Adipocyte (in vitro differentiated cells): ENCODE data around the gene MYADML2.
"Not testable (repeated sequence)": the region's sequence is repeated elsewhere in the genome, so short reads cannot be mapped to it uniquely, and the experiment has no call there.

Source experiments
- DNase-seq: peaks from one replicate; pipeline ENCODE4 v3.0.0-alpha.2; 2015; ENCODE audit warnings: low read depth
- H3K27me3 ChIP-seq: replicated peaks from 2 replicates; pipeline ENCODE4 v1.7.0; 2013; ENCODE audit warnings: mild to moderate bottlenecking, low read length, moderate library complexity; ENCODE audit not compliant: control insufficient read depth, insufficient read depth
- H3K36me3 ChIP-seq: 2 replicates; pipeline ENCODE4 v1.7.0; 2013; ENCODE audit warnings: low read length, mild to moderate bottlenecking, moderate library complexity; ENCODE audit not compliant: control insufficient read depth, insufficient read depth, severe bottlenecking
- H3K4me1 ChIP-seq: 2 replicates; pipeline ENCODE4 v1.7.0; 2013; ENCODE audit warnings: mild to moderate bottlenecking, low read length, moderate library complexity; ENCODE audit not compliant: control insufficient read depth, insufficient read depth
- H3K4me3 ChIP-seq: 2 replicates; pipeline ENCODE4 v1.7.0; 2013; ENCODE audit warnings: mild to moderate bottlenecking, low read length, moderate library complexity
- H3K9ac ChIP-seq: 2 replicates; pipeline ENCODE4 v1.7.0; 2013; ENCODE audit warnings: mild to moderate bottlenecking, low read length, moderate library complexity
- H3K9me3 ChIP-seq: 2 replicates; pipeline ENCODE4 v1.7.0; 2013; ENCODE audit warnings: mild to moderate bottlenecking, low read length, moderate library complexity; ENCODE audit not compliant: control insufficient read depth

Gene MYADML2

DNA sequence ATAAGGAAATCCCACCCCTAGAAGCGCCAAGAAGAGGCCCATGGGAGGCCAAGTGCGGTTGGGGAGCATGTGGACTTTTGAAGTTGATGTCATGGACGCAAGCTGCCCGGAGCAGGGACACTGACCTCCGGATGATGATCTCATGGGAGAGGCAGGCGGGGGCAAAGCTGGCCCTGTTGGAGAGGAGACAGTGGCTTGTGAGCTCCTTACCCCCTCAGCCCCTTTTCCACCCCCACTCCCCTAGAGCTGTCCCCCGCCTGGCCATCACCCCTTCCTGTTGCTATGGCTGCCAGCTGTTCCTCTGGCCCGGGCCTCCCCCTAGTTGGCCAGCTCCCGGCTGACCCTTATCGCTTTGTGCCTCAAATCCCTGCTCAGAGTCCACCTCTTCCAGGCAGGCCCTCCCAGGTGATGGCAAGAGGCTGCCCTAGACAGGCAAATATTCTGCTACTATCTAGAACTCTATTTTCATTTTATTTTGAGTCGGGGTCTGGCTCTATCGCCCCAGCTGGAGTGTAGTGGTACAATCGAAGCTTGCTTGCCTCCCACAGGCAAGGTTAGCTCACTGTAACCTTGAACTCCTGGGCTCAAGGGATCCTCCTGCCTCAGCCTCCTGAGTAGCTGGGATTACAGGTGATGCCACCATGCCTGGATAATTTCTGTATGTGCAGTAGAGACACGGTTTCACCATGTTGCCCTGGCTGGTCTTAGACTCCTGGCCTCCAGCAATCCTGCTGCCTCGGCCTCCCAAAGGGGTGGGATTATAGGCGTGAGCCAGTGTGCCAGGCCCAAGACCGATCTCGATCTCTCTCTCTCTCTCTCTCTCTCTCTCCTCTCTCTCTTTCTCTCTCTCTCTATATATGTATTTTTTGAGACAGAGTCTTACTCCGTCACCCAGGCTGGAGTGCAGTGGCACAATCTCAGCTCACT lies 7.4 kb upstream of the MYADML2 start:
- no peaks in the 10 kb centered on the region for H3K36me3 ChIP-seq
- H3K4me1 ChIP-seq: no peaks in the 10 kb centered on the region
- DNase-seq: no peak
- no peaks in the 10 kb centered on the region for H3K9me3 ChIP-seq
- no peak overlapping the region for H3K4me3 ChIP-seq
- peaks cover 34% of the 10 kb centered on the region for H3K27me3 ChIP-seq
- H3K9ac ChIP-seq: no peak overlapping the region

DNA sequence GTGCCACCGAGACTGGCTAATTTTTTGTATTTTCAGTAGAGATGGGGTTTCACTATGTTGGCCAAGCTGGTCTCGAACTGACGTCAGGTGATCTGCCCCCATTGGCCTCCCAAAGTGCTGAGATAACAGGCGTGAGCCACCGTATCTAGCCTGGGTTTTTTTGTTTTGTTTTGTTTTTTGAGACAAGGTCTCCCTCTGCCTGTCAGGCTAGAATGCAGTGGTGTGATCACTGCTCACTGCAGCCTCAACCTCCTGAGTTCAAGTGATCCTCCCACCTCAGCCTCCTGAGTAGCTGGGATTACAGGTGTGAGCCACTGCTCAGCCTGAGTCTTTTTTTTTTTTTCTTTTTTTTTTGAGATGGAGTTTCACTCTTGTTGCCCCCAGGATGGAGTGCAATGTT lies 6.4 kb upstream of the MYADML2 start:
- not testable (repeated sequence) for H3K4me3 ChIP-seq, DNase-seq, H3K9me3 ChIP-seq, H3K4me1 ChIP-seq, H3K9ac ChIP-seq, H3K36me3 ChIP-seq
- peaks cover 27% of the 10 kb centered on the region for H3K27me3 ChIP-seq

DNA sequence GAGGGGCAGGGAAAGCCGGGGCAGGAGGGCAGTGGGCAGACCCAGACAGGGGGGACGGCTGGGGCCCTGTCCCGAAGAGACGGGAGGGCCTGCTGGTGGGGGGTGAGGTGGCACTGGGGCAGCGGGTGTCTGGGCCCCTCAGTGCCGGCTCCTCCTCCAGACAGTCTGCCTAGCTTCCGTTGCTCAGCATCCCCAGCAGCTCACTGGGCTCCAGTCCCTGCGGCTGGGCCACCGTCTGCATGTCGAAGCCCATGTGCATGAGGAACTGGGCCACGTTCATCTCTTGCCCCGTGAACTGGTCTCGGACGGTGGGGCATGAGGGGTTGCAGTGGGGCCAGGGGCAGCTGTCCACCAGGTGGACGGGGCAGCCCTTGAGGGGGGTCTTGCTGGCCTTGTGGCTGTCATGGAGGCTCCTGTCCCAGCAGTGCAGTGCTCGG lies 5.8 kb upstream of the MYADML2 start:
- Histone ChIP-seq H3K36me3 (no peaks in the 10 kb centered on the region), H3K4me3 (no peak overlapping the region), H3K27me3 (peaks cover 21% of the 10 kb centered on the region), H3K9me3 (no peaks in the 10 kb centered on the region), H3K9ac (no peak overlapping the region), H3K4me1 (no peaks in the 10 kb centered on the region)
- DNase-seq: no peak

DNA sequence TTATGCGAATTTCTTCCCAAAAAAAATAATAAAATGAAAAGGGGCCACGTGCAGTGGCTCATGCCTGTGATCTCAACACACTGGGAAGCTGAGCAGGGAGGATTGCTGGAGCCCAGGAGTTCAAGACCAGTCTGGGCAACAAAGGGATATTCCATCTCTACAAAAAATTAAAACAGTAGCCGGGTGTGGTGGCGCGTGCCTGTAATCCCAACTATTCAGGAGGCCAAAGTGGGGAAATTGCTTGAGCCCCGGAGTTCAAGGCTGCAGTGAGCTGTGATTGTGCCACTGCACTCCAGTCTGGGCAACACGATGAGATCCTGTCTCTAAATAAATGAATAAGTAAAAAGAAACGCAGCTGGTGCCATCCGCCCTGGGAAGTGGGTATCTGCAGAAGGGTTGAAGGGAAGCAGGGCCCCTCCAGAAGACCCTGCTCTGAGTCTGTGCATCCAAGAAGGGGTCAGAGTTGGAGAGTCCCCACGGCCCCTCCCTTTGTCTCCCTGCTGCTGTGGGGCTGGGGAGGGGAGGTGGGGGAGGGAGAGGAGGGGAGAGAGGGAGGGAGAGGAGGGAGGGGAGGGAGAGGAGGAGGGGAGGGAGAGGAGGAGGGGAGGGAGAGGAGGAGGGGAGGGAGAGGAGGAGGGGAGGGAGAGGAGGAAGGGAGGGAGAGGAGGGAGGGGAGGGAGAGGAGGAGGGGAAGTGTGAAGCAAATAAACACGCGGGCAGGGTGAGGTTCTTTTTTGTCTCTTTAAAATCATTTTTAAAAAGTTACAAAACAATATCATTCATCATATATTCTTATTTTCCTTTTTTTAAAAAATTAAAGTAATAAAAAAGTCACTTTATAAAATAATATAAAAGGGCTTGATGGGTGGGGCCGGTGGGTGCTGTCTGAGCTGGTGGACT lies 5.0 kb upstream of the MYADML2 start:
- no peak for DNase-seq
- no peaks in the 10 kb centered on the region for H3K36me3 ChIP-seq
- H3K4me3 ChIP-seq: no peak overlapping the region
- peaks cover 19% of the 10 kb centered on the region for H3K27me3 ChIP-seq
- no peak overlapping the region for H3K9ac ChIP-seq
- no peaks in the 10 kb centered on the region for H3K9me3 ChIP-seq
- no peaks in the 10 kb centered on the region for H3K4me1 ChIP-seq

DNA sequence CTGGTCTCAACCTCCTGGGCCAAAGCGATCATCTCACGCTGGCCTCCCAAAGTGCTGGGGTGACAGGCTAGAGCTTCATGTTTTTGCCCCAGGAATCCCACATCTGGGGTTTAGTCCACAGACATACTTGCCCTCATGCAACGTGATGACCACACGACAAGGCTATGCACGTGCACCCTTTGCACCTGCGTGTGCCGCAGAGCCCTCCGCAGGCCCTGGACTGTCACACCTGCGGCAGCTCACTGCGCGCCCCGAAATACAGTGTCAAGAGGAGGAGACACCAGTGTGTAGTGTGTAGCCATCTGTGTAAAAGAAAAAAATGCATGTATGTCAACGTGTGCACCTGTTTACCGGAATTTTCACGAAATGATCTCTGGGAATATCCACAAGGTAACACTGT lies 3.5 kb upstream of the MYADML2 start:
- Histone ChIP-seq H3K9me3 (no peaks in the 10 kb centered on the region), H3K4me1 (no peaks in the 10 kb centered on the region), H3K9ac (no peak overlapping the region), H3K36me3 (no peaks in the 10 kb centered on the region), H3K4me3 (no peak overlapping the region), H3K27me3 (peaks cover 13% of the 10 kb centered on the region)
- no peak for DNase-seq

DNA sequence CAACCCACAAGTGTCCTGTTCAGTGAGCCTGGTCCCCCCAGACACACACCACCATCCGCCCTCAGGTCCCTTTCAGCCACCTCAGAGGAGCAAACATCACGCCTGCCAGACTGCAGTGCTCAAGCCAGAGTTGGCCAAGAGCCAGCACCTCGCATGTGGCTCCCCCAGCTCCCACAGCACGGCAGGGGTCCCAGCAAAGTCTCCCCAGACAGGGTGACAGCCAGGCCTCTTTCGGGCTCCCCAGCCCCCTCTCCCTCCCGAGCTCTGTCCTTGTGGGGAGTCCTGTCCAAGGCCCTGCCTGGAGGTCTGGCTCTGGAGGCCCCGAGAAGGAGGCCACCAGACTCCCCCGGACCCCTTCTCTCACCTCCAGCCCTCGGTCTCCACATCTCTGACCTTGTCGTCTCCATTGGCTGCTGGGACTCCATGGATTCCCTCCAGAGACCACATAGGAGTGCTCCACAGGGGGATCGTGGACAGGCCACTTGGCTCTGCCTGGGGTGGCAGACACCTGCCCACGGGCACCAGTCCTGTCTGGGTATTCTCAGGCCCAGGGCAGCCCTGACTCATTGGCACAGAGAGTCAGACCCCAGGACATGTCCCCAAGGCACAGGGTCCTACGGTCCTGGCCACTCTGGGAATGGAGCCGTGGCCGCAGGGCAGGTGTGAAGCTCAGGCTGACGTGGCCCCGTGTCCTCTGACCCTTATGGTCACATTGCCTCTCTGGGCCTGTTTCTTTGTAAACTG lies 1.8 kb upstream of the MYADML2 start:
- Histone ChIP-seq H3K9me3 (no peaks in the 10 kb centered on the region), H3K4me3 (no peak overlapping the region), H3K9ac (no peak overlapping the region), H3K4me1 (no peaks in the 10 kb centered on the region), H3K36me3 (no peaks in the 10 kb centered on the region), H3K27me3 (peaks cover 18% of the 10 kb centered on the region)
- DNase-seq: no peak

DNA sequence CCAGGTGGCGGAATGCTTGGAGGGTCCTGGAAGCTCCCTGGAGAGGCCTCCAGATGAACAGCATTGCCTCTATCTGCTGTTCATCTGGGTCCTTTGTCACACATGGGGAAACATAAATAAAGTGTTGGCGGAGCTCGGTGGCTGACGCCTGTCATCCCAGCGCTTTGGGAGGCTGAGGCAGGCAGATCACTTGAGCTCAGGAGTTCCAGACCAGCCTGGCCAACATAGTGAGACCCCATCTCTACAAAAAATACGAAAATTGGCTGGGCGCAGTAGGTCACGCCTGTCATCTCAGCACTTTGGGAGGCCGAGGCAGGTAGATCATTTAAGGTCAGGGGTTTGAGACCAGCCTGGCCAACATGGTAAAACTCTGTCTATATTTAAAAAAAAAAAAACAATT lies 2.2 kb downstream of the MYADML2 start:
- DNase-seq: no peak
- peaks cover 7% of the 10 kb centered on the region for H3K4me1 ChIP-seq
- H3K9ac ChIP-seq: no peak overlapping the region
- no peaks in the 10 kb centered on the region for H3K9me3 ChIP-seq
- H3K4me3 ChIP-seq: no peak overlapping the region
- H3K36me3 ChIP-seq: no peaks in the 10 kb centered on the region
- peaks cover 19% of the 10 kb centered on the region for H3K27me3 ChIP-seq

DNA sequence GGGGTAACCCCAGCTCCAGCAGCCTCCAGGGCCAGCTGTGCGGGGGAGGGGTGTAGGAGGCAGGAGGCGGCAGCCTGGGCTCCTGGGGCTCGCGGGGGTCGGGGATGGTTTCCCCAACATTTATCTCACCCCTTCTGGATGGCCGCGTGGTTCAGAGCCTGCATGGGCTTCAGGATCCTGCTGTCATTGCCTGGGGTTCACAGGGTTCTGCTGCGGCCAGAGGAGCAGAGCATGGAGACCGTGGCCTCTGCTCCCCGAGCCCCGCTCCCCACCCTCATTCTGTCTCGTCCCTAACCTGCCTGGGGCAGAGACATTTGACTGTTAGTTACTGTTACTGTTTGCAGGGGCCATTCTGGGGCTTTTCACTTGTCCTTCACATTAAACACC lies 4.9 kb downstream of the MYADML2 start:
- Histone ChIP-seq H3K4me3 (no peak overlapping the region), H3K9me3 (no peaks in the 10 kb centered on the region), H3K27me3 (peaks cover 19% of the 10 kb centered on the region), H3K36me3 (no peaks in the 10 kb centered on the region), H3K4me1 (peaks cover 11% of the 10 kb centered on the region), H3K9ac (no peak overlapping the region)
- no peak for DNase-seq

DNA sequence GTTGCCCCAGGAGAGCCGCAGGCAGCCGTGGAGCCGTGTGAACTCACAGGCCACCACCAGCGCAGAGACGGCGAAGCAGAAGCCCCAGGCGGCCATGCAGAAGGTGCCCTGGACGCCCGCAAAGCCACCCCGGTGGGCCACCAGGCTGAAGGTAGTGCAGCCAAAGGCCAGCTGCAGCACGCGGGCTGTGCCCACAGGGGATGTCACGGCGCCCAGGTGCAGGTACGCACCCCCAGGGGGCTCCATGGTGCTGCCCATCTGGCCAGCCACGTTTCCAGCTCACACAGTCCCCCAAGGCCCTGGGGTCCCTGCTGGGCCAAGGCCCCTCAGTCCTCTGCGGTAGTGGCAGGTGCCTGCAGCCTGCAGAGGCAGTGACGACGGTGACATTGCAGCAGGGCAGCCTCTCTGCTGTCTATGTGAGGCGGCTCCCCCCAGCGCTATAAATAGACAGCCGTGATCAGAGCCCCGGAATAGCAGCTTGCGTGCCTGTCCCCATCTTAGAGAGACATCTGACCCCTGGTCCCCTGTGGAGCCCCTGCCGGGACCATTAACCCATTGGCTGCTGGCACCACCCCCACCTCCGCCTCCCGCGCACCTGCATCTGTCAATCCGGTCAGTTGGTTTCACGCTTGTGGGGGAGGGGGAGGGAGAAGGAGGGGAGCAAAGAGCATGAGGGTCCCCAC lies 5.4 kb downstream of the MYADML2 start:
- no peak overlapping the region for H3K4me3 ChIP-seq
- H3K9ac ChIP-seq: no peak overlapping the region
- H3K27me3 ChIP-seq: peaks cover 19% of the 10 kb centered on the region
- H3K4me1 ChIP-seq: peaks cover 14% of the 10 kb centered on the region
- H3K9me3 ChIP-seq: no peaks in the 10 kb centered on the region
- no peak for DNase-seq
- H3K36me3 ChIP-seq: no peaks in the 10 kb centered on the region

DNA sequence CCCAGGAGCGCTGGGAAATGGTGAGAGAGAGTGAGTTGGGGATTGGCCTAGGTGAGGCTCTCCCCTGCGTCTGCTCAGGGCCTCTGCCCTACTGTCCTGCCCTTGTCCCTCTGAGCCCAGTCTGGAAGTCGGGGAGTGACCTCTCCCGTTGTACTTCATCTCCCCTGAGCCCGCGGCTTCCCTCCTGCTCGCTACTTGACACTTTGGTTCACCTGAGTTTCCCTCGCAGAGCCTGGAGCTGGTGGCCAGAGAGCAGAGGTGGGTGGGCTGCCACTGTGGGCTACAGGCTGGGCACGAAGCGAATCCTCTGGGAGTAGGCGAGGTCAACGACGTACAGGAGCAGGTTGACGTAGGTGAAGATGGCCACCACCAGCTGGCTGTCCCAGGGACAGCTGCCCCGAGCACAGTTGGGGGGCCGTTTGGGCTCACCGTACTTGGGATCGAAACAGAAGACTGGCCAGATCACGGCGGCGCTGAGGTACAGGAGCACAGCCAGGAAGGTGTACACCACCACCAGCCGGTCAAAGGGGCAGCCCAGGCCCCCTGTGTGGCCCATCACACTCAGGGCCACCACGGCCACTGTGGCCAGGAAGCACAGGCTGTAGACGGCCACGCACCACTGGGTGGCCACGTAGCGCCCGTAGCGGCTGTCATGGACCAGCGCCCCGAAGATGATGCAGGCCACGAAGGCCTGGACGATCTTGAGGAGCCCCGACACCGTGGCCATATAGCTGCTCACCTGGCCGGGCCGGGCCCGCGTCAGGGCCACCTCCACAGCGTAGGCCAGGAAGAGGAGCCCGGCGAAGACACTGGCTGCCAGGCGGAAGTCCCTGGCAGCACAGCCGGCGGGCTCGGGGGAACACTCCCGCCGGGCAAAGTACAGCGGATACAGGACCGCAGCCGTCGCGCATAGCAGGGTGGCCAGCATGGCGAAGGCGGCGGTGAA lies 6.2 kb downstream of the MYADML2 start:
- peaks cover 16% of the 10 kb centered on the region for H3K4me1 ChIP-seq
- H3K27me3 ChIP-seq: peaks cover 19% of the 10 kb centered on the region
- no peak overlapping the region for H3K9ac ChIP-seq
- H3K4me3 ChIP-seq: no peak overlapping the region
- H3K36me3 ChIP-seq: no peaks in the 10 kb centered on the region
- H3K9me3 ChIP-seq: no peaks in the 10 kb centered on the region
- DNase-seq: no peak
